ENCODE measurements around the gene MKRN2OS. TPM values are rescaled to one million over a fixed set of nuclear protein-coding genes. Genes with fewer than 3 reads are reported as not detected.

The MKRN2OS gene
- not detected for total RNA-seq
- not detected for polyA plus RNA-seq
- long read RNA-seq, donor 1, result 0 reads
- long read RNA-seq, donor 2, result 0 reads
- long read RNA-seq, donor 3, result 0 reads
- long read RNA-seq, donor 4, result 0 reads
- long read RNA-seq, donor 5, result 0 reads
- long read RNA-seq, donor 6, partial matches to known transcripts, result 0 of 1 reads
- long read RNA-seq, donor 6, other reads (novel, unspliced or antisense), result 1 of 1 reads
- long read RNA-seq, donor 7, partial matches to known transcripts, result 25 of 25 reads
- long read RNA-seq, donor 7, other reads (novel, unspliced or antisense), result 0 of 25 reads
- long read RNA-seq, donor 8, result 0 reads
- long read RNA-seq, donor 9, result 0 reads
- long read RNA-seq, donor 10, result 0 reads

- Histone ChIP-seq H3K27me3 (no peaks in the 10 kb centered on the region), H3K27ac (no peak within 1 kb of the TSS), H3K4me3 (no peak within 1 kb of the TSS), H3K9me3 (replicated peaks in 1 of 3) (no peaks in the 10 kb centered on the region), H3K36me3 (replicated peaks in 1 of 2) (no peaks in the 10 kb centered on the region), H3K4me1 (replicated peaks in 1 of 2) (no peaks in the 10 kb centered on the region)
- WGBS, 4 donors, result 57 to 76% (median 58%) methylated on average over 2 to 4 of the region's 4 CpGs
- intact Hi-C loops (cut with DNase I), result no loop called here
- no peak for DNase-seq
- no peak for TF ChIP-seq CTCF (IDR thresholded peaks at IDR 0.05)
- TF ChIP-seq POLR2A (IDR thresholded peaks at IDR 0.05), result no peak
These were observed at the start of gene MKRN2OS for GRCh38 chr3:12545473-12545791. Gene MKRN2OS, minus strand, starts transcription at chr3:12545499. Its CDS starts 35 bp downstream, at chr3:12545464.

GRCh38 chr3:12593473-12593872 lies 48.2 kb upstream of the MKRN2OS start:
- 92 to 98% (median 95%) methylated on average over 3 of the region's 3 CpGs for WGBS, 4 donors
- Histone ChIP-seq H3K27ac (no peak overlapping the region), H3K4me1 (replicated peaks in 1 of 2) (peaks cover 5 to 13% of the 10 kb centered on the region in 2 donors), H3K36me3 (replicated peaks in 1 of 2) (peaks cover 0 to 67% of the 10 kb centered on the region in 2 donors), H3K9me3 (replicated peaks in 1 of 3) (no peaks in the 10 kb centered on the region), H3K4me3 (no peak overlapping the region), H3K27me3 (no peaks in the 10 kb centered on the region)
- intact Hi-C loops (cut with DNase I), result loop anchor here in 1 of 2 donors (10.0 kb wide), 1 partner anchor 71 kb away; the partner anchor contains the start of gene RAF1
- no peak for DNase-seq
- TF ChIP-seq POLR2A (IDR thresholded peaks at IDR 0.05) (no peak), CTCF (IDR thresholded peaks at IDR 0.05) (no peak)

- Histone ChIP-seq H3K27me3 (no peaks in the 10 kb centered on the region), H3K9me3 (replicated peaks in 1 of 3) (no peaks in the 10 kb centered on the region), H3K27ac (peak overlapping the region in 4 of 5 donors; percentile 13 to 62 (median 56)), H3K4me1 (replicated peaks in 1 of 2) (peaks cover 5 to 13% of the 10 kb centered on the region in 2 donors), H3K36me3 (replicated peaks in 1 of 2) (peaks cover 0 to 59% of the 10 kb centered on the region in 2 donors), H3K4me3 (no peak overlapping the region)
- intact Hi-C loops (cut with DNase I), result loop anchor here in 1 of 2 donors (10.0 kb wide), 1 partner anchor 73 kb away; the partner anchor contains the start of gene RAF1
- WGBS, 4 donors, result 54 to 64% (median 59%) methylated on average over 4 of the region's 4 CpGs
- TF ChIP-seq POLR2A (IDR thresholded peaks at IDR 0.05) (no peak), CTCF (IDR thresholded peaks at IDR 0.05) (no peak)
- peak in 4 of 7 donors; percentile 35 to 60 (median 59) for DNase-seq
These were observed 46.9 kb upstream of the MKRN2OS start for GRCh38 chr3:12591997-12592715.

- Histone ChIP-seq H3K4me1 (replicated peaks in 1 of 2) (peaks cover 5 to 13% of the 10 kb centered on the region in 2 donors), H3K4me3 (no peak overlapping the region), H3K9me3 (replicated peaks in 1 of 3) (no peaks in the 10 kb centered on the region), H3K27ac (peak overlapping the region in 3 of 5 donors; percentile 13 to 62 (median 59)), H3K27me3 (no peaks in the 10 kb centered on the region), H3K36me3 (replicated peaks in 1 of 2) (peaks cover 0 to 52% of the 10 kb centered on the region in 2 donors)
- 89 to 97% (median 93%) methylated on average over 6 of the region's 6 CpGs for WGBS, 4 donors
- intact Hi-C loops (cut with DNase I), result loop anchor here in 1 of 2 donors (10.0 kb wide), 1 partner anchor 73 kb away; the partner anchor contains the start of gene RAF1
- no peak for DNase-seq
- TF ChIP-seq CTCF (IDR thresholded peaks at IDR 0.05) (no peak), POLR2A (IDR thresholded peaks at IDR 0.05) (no peak)
These were observed 46.2 kb upstream of the MKRN2OS start for GRCh38 chr3:12591456-12591855.

Measured in adrenal gland (tissue), 19 donors.